Heart left ventricle (tissue), 16 donors: ENCODE measurements around the gene PRDM16. TPM values are rescaled to one million over a fixed set of nuclear protein-coding genes. Genes with fewer than 3 reads are reported as not detected.

Experiments used
- ATAC-seq, 4 donors: fragments of 200-7000 bp; cut with Tn5 transposase; one replicate each; pipeline ENCODE4 v1.9.1; 2020 to 2022; ENCODE audit warnings: moderate library complexity in 4 of 4, mild to moderate bottlenecking in 3 of 4, moderate number of reproducible peaks in 1 of 4
- DNase-seq, 5 donors: peaks; one replicate each; pipeline ENCODE4 v3.0.0-alpha.2; 2020
- H3K27ac ChIP-seq, 12 donors: fragments of 200-600 bp; sonication (generic) in 4 of 12; one replicate each; pipeline versions ENCODE4 v1.5.0 to v1.8.0; 2016 to 2022; ENCODE audit warnings: mild to moderate bottlenecking in 2 of 12
- H3K27me3 ChIP-seq, 9 donors: fragments of 200-600 bp; sonication (generic) in 2 of 9; one replicate each; pipeline versions ENCODE4 v1.5.1 to v1.8.0; 2016 to 2022; ENCODE audit warnings: mild to moderate bottlenecking in 3 of 9
- H3K36me3 ChIP-seq, 9 donors: fragments of 200-600 bp; sonication (generic) in 2 of 9; one replicate each; pipeline versions ENCODE4 v1.5.0 to v1.8.0; 2018 to 2022; ENCODE audit warnings: mild to moderate bottlenecking in 2 of 9
- H3K4me1 ChIP-seq, 12 donors: fragments of 200-600 bp; sonication (generic) in 4 of 12; one replicate each; pipeline versions ENCODE4 v1.5.0 to v1.8.0; 2016 to 2022; ENCODE audit warnings: mild to moderate bottlenecking in 3 of 12
- H3K4me3 ChIP-seq, 12 donors: fragments of 200-600 bp; sonication (generic) in 4 of 12; one replicate each; pipeline versions ENCODE4 v1.5.0 to v1.8.0; 2017 to 2022; ENCODE audit warnings: mild to moderate bottlenecking in 9 of 12, moderate library complexity in 4 of 12
- H3K9me3 ChIP-seq, 12 donors: fragments of 200-600 bp; sonication (generic) in 4 of 12; one replicate each; pipeline versions ENCODE4 v1.5.0 to v1.8.0; 2016 to 2022; ENCODE audit warnings: mild to moderate bottlenecking in 1 of 12
- POLR2A ChIP-seq, 2 donors: fragments of 450-650 bp; IDR thresholded peaks; one replicate each; pipeline ENCODE4 v1.6.1; 2017; ENCODE audit warnings: antibody characterized with exemption in 2 of 2, mild to moderate bottlenecking in 2 of 2, moderate library complexity in 2 of 2
- WGBS, 4 donors: extraction: QIAGEN DNeasy Blood & Tissue Kit in 2 of 4; methylation state at CpG; one replicate each; pipeline versions ENCODE4 v1.1.5 to v1.1.7; 2013 to 2018; 5-methylcytosine and 5-hydroxymethylcytosine counted together
- intact Hi-C, 10 donors: fragments of 100-400 bp; cut with DNase I; formaldehyde crosslinking; loops; one replicate each; pipeline versions ENCODE4 v1.11.1 to v1.14.2; 2022
- polyA plus RNA-seq, 2 donors: library from polyadenylated mRNA; stranded (reverse); fragments of 200-250 nt; gene quantifications; one replicate each; pipeline ENCODE4 v1.2.3, GENCODE V29; 2013
- total RNA-seq, 9 donors: library from RNA; depleted of rRNA in 2 of 9; stranded (reverse); fragments of >200 nt in 2 of 9; fragmentation: NEBNext Ultra II Directional in 3 of 9; extraction: Animal tissue kit (Norgen Biotek cat#: 25700) in 3 of 9; gene quantifications; one replicate each; pipeline versions ENCODE4 v1.1.0 to v1.2.4, GENCODE V29; 2016 to 2023
- TF ChIP-seq, protein P1 (sequence below), 12 donors: fragments of 200-600 bp; sonication (generic) in 4 of 12; IDR thresholded peaks; one replicate each; pipeline versions ENCODE4 v1.5.0 to v1.8.0; 2018 to 2022; ENCODE audit warnings: antibody characterized with exemption in 12 of 12, mild to moderate bottlenecking in 5 of 12
- donor health status: ischemic (EF 13 %, LVEDD 7.1; RV severe dilation, severe dysfunction).
- donor health status: healthy with polysubstance abuse.
- donor health status: DM: no; HTN: yes; CAD: no.
- donor health status: DM: no; HTN: no; CAD: no.
- donor health status: ischemic (EF 25% LVEDD 6.9; RV normal size, moderate dysfunction).
- donor health status: ischemic (EF 25% LVEDD 5.7; RV mildly dilated, moderate dysfunction).
- donor health status: healthy.
- donor health status: DM: yes; HTN: yes; CAD: no.
- donor health status: ischemic (EF 35%, LVEDD 5.7; RV mildly dilated, moderate dysfunction).
- donor health status: nonischemic (EF 11% LVEDD 7.7; RV severe dilation, severe dysfunction).
- donor health status: DM: yes; HTN: yes; CAD: no.
- donor health status: PGD.
- donor health status: ischemic (EF 29% LVEDD 5.4; RV normal size, mild dysfunction).
- donor health status: nonischemic (EF 23%, LVEDD 6.1; RV moderate dilation, normal function).

The PRDM16 gene
- total and polyA plus RNA-seq, 11 donors: 6.0 to 22.7 (median 14.0) TPM

GRCh38 chr1:3287656-3288160 lies 218.7 kb downstream of the PRDM16 start:
- H3K9me3 ChIP-seq: no peaks in the 10 kb centered on the region
- H3K27me3 ChIP-seq: peaks cover 0 to 13% (median 0%) of the 10 kb centered on the region in 9 donors
- WGBS, 4 donors: 73 to 90% (median 83%) methylated on average over 15 to 25 of the region's 25 CpGs
- intact Hi-C loops: loop anchor here in 5 of 10 donors (10.0 kb wide), 4 partner anchors 113 to 273 kb away; no protein-coding TSS in a partner anchor
- no peak for ATAC-seq
- peaks cover 0 to 37% (median 10%) of the 10 kb centered on the region in 12 donors for H3K4me1 ChIP-seq
- H3K27ac ChIP-seq: no peak overlapping the region
- no peak for DNase-seq
- no peak overlapping the region for H3K4me3 ChIP-seq
- H3K36me3 ChIP-seq: no peaks in the 10 kb centered on the region
- TF ChIP-seq, protein P1, sequence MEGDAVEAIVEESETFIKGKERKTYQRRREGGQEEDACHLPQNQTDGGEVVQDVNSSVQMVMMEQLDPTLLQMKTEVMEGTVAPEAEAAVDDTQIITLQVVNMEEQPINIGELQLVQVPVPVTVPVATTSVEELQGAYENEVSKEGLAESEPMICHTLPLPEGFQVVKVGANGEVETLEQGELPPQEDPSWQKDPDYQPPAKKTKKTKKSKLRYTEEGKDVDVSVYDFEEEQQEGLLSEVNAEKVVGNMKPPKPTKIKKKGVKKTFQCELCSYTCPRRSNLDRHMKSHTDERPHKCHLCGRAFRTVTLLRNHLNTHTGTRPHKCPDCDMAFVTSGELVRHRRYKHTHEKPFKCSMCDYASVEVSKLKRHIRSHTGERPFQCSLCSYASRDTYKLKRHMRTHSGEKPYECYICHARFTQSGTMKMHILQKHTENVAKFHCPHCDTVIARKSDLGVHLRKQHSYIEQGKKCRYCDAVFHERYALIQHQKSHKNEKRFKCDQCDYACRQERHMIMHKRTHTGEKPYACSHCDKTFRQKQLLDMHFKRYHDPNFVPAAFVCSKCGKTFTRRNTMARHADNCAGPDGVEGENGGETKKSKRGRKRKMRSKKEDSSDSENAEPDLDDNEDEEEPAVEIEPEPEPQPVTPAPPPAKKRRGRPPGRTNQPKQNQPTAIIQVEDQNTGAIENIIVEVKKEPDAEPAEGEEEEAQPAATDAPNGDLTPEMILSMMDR (IDR thresholded peaks at IDR 0.05): no peak
- TF ChIP-seq POLR2A (IDR thresholded peaks at IDR 0.05): no peak

DNA sequence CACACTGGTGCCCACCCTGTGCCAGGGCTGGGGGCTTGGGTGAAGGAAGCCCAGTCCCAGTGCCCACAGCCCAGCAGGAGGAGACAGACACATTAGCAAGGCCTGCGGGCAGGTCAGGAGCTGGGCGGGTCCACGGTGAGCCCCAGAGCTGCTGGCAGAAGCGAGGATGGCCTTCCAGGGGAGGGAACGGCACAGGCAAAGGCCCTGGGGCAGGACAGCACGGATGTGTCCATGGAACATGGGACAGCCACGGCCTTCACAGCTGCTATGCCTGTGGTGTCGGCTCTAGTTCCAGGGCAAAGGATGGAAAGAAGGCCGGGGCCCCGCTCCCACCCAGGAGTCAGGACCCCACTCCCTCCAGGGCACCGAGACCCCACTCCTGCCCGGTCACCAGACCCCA lies 220.5 kb downstream of the PRDM16 start:
- TF ChIP-seq POLR2A (IDR thresholded peaks at IDR 0.05): no peak
- no peak for ATAC-seq
- no peak for DNase-seq
- intact Hi-C loops: loop anchor here in 5 of 10 donors (10.0 kb wide), 4 partner anchors 115 to 275 kb away; no protein-coding TSS in a partner anchor
- Histone ChIP-seq H3K9me3 (no peaks in the 10 kb centered on the region), H3K27me3 (peaks cover 0 to 3% (median 0%) of the 10 kb centered on the region in 9 donors), H3K4me3 (no peak overlapping the region), H3K27ac (peak overlapping the region in 1 of 12 donors; percentile 7), H3K4me1 (peaks cover 0 to 26% (median 4%) of the 10 kb centered on the region in 12 donors), H3K36me3 (no peaks in the 10 kb centered on the region)
- WGBS, 4 donors: 86 to 94% (median 89%) methylated on average over 4 to 12 of the region's 12 CpGs

GRCh38 chr1:3290438-3290837 lies 221.4 kb downstream of the PRDM16 start:
- DNase-seq (no peak), ATAC-seq (no peak)
- intact Hi-C loops: no loop called here
- H3K27ac ChIP-seq: no peak overlapping the region
- no peaks in the 10 kb centered on the region for H3K36me3 ChIP-seq
- peaks cover 0 to 26% (median 4%) of the 10 kb centered on the region in 12 donors for H3K4me1 ChIP-seq
- TF ChIP-seq, protein P1 (IDR thresholded peaks at IDR 0.05): no peak
- TF ChIP-seq POLR2A (IDR thresholded peaks at IDR 0.05): no peak
- WGBS, 4 donors: 73 to 84% (median 81%) methylated on average over 14 to 17 of the region's 17 CpGs
- H3K27me3 ChIP-seq: peaks cover 0 to 3% (median 0%) of the 10 kb centered on the region in 9 donors
- no peaks in the 10 kb centered on the region for H3K9me3 ChIP-seq
- no peak overlapping the region for H3K4me3 ChIP-seq

DNA sequence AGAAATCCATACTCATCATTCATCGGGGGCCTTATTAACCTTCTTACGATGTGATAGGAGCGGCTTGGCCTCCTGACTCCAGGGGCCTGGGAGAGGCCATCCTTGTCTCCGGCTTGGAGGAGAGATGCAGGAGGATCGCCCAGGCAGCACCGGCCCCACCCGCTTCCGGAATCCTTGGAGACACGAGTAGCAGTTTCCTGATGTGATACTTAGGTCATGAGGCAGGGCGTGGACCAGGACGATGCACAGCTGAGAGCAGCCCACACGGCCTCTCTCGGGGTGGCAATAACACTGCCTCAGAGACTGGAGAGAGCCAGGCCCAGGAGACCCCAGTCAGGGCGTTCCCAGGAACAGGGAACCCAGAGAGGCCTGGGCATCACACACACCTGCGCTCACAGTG lies 221.9 kb downstream of the PRDM16 start:
- ATAC-seq (no peak), DNase-seq (no peak)
- Histone ChIP-seq H3K36me3 (no peaks in the 10 kb centered on the region), H3K4me1 (peaks cover 0 to 28% (median 4%) of the 10 kb centered on the region in 12 donors), H3K9me3 (no peaks in the 10 kb centered on the region), H3K27ac (peak overlapping the region in 3 of 12 donors; percentile 74 to 89 (median 81)), H3K4me3 (no peak overlapping the region), H3K27me3 (peaks cover 0 to 3% (median 0%) of the 10 kb centered on the region in 9 donors)
- TF ChIP-seq, protein P1 (IDR thresholded peaks at IDR 0.05): no peak
- TF ChIP-seq POLR2A (IDR thresholded peaks at IDR 0.05): no peak
- intact Hi-C loops: no loop called here
- WGBS, 4 donors: 68 to 73% (median 72%) methylated on average over 15 of the region's 15 CpGs
